GM12892 (cell line): ENCODE results near the gene ABLIM2.

Experiments used
- POLR2A ChIP-seq: IDR thresholded peaks from 2 replicates; pipeline ENCODE4 v1.6.1; 2011; ENCODE audit warnings: low read depth, low read length, control low read depth
- POLR2AphosphoS5 ChIP-seq: IDR thresholded peaks from 2 replicates; pipeline ENCODE4 v1.6.1; 2011; ENCODE audit warnings: low read depth, low read length, control low read depth
- TAF1 ChIP-seq: IDR thresholded peaks from 2 replicates; pipeline ENCODE4 v1.6.1; 2011; ENCODE audit warnings: low read depth, mild to moderate bottlenecking, control low read depth, low read length, borderline replicate concordance

DNA sequence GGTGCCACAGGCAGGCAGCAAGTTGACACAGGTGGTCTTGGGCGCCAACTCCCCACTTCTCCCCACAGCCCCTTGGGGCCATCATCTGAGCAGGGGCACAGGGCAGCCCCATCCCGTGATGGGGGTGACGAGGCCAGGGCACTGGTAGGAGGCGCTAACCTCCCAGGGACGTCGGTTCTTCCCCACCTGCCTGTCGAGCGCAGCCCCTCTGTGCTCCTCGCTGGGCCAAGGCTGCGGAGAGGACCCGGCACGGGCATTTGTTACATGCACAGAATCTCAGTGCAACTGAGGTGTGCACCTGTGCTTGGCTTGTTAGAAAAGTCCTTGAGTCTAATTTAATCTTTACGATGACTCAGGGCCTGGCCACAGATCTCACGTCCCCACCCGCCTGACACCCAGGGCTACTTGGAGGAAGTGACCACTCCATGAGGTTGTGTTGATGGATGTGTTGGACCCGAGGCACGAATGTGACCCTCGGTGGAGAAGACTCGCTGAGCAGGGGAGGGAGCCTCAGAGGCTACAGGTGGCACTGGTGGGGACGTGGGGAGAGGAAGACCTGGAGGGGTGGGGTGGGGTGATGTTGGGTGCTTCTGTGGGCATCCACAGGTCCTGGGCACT lies 37.3 kb upstream of the ABLIM2 start:
- TF ChIP-seq POLR2A (no peak), TAF1 (no peak), POLR2AphosphoS5 (no peak)
